GM23338 (cell line): ENCODE data around the gene PYY.

Experiments used
- CREB1 ChIP-seq: fragments of 250-450 bp; sonication (Bioruptor Pico); IDR thresholded peaks from 2 replicates; pipeline ENCODE4 v1.5.0; 2020; ENCODE audit warnings: low read depth, mild to moderate bottlenecking, moderate library complexity
- EZH2 ChIP-seq: fragments of 200-600 bp; sonication (generic); IDR thresholded peaks from one replicate; pipeline ENCODE4 v1.8.0; 2017; ENCODE audit warnings: antibody characterized with exemption, mild to moderate bottlenecking, low read depth; ENCODE audit not compliant: unreplicated experiment
- EZH2phosphoT487 ChIP-seq: fragments of 200-600 bp; sonication (generic); IDR thresholded peaks from one replicate; pipeline ENCODE4 v1.8.1; 2018; ENCODE audit warnings: antibody characterized with exemption; ENCODE audit not compliant: unreplicated experiment
- POLR2AphosphoS5 ChIP-seq: IDR thresholded peaks from 2 replicates; pipeline ENCODE4 v1.6.1; 2016; ENCODE audit warnings: antibody characterized with exemption, low read depth
- STAT1 ChIP-seq: IDR thresholded peaks from one replicate; pipeline ENCODE4 v1.6.1; 2016; ENCODE audit warnings: antibody characterized with exemption; ENCODE audit not compliant: unreplicated experiment
- ZNF331 ChIP-seq: fragments of 250-450 bp; sonication (Bioruptor Pico); IDR thresholded peaks from 2 replicates; pipeline ENCODE4 v1.5.0; 2020; ENCODE audit warnings: low read depth, mild to moderate bottlenecking, moderate library complexity
- TF ChIP-seq, protein P1 (sequence below), 2 experiments: fragments of 200-600 bp in 1 of 2; sonication (generic) in 1 of 2; conservative IDR thresholded peaks; 2 replicates each; pipeline versions ENCODE4 v1.5.1 to v1.6.1; 2016 to 2017; ENCODE audit warnings: antibody characterized with exemption in 2 of 2, low read depth in 2 of 2, mild to moderate bottlenecking in 2 of 2, moderate library complexity in 1 of 2

DNA sequence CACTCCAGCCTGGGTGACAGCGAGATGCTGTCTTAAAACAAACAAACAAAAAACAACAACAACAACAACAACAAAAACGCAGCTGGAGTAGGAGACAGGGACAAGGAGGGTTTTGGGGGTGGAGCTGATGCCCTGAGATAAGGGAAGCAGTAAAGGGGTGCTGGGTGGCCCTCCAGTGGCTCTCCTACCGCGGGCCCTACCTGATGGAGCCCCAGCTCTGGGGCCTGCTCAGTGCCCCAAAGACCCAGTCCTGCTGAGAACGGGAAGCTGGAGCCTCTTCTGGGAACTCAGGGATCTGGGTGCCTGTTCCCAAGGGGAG lies 29.4 kb upstream of the PYY start:
- TF ChIP-seq, protein P1, sequence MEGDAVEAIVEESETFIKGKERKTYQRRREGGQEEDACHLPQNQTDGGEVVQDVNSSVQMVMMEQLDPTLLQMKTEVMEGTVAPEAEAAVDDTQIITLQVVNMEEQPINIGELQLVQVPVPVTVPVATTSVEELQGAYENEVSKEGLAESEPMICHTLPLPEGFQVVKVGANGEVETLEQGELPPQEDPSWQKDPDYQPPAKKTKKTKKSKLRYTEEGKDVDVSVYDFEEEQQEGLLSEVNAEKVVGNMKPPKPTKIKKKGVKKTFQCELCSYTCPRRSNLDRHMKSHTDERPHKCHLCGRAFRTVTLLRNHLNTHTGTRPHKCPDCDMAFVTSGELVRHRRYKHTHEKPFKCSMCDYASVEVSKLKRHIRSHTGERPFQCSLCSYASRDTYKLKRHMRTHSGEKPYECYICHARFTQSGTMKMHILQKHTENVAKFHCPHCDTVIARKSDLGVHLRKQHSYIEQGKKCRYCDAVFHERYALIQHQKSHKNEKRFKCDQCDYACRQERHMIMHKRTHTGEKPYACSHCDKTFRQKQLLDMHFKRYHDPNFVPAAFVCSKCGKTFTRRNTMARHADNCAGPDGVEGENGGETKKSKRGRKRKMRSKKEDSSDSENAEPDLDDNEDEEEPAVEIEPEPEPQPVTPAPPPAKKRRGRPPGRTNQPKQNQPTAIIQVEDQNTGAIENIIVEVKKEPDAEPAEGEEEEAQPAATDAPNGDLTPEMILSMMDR (conservative IDR thresholded peaks at IDR 0.05; ENCODE audit: low read depth in 2 of 2): no peak
- no peak for TF ChIP-seq POLR2AphosphoS5
- no peak for TF ChIP-seq STAT1
- TF ChIP-seq EZH2phosphoT487: no peak
- no peak for TF ChIP-seq EZH2
- TF ChIP-seq ZNF331 (CRISPR knock-in tag): no peak
- no peak for TF ChIP-seq CREB1
